Measurements from ENCODE around the gene HOXC9.

HOXC9 gene

DNA sequence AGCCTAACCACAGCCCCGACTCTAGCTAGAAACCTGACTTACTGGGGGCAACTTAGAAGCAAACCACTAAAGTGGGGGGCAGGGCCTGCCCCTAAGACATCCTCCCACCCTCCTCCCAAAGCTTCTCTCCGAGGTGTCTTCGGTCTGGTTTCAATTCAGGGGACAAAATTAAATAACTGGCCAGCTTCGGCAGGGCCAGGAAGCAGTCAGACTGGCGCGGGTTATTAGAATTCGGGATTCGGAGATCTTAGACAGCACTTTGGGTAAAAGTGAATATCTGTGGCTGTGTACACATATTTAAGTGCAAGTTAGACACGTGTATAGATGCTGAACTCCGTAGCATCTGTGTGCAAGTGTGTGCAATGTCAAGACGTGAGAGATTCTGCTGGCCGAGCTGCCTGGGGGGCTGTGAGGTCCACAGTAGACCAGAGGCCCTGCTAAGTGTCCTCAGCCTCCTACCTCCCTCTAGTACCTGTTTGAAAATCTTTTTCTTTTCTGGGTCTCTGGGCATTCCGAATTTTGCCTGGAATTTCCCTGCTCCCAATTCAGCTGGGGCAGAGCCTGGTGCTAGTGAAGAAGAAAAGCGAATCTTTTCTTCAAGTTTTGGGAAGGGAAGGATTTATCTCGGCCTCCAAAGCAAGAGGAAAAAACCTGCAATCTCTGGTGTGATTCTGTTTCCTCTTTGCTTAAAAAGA, 19.0 kb upstream of the HOXC9 start:
- no peak for TF ChIP-seq CTCF (conservative IDR thresholded peaks at IDR 0.05; ENCODE audit: control insufficient read depth, insufficient read depth, low read depth, low read length)
- no peak for DNase-seq (ENCODE audit: low read depth)
- no peak overlapping the region for H3K4me3 ChIP-seq (ENCODE audit: control insufficient read depth, low read depth, low read length)

DNA sequence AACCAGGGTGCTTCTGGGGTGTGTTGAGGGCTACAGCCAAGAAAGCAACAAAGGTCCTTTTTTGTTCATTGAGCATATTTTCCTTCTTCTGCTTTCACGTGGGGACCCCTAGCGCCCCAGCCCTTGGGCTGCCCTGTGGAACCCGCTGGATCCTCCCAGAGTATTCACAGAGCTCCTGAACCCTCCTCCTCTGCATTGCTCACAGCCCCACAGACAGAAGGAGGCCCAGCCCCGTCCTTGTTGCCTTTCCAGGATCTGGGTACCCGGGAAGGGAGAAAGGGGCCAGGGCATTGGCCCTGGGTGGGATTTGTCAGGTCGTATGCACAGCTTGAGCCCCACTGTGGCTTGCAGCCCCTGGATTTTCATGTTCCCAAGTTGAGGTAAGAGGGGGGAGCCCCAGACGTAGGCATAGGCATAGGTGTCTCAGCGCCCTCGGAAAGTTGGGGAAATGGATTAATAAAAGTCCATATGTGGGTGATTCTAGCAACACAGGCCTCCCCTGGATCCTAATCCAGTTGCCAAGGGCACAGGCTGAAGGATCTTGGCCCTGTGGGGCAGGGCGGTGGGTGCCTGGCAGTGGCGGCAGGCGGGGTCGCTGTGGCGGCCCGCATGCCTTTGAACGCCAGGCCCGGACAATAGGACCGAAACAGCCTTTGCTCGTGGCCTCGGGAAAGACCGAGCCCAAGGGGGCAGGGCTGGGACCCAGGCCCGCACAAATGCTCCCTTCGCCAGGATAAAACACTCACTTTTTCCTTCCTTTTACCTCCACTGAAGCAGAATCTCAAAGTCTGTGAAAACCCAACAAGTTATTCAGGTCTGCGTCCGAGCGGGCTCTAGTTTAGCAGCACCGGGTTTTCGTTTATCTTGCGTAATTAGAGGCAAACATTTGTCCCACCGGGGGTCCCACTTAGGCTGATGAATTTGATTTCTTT, 18.1 kb upstream of the HOXC9 start:
- no peak overlapping the region for H3K4me3 ChIP-seq (ENCODE audit: control insufficient read depth, low read depth, low read length)
- TF ChIP-seq CTCF (conservative IDR thresholded peaks at IDR 0.05; ENCODE audit: control insufficient read depth, insufficient read depth, low read depth, low read length) = no peak
- no peak for DNase-seq (ENCODE audit: low read depth)

DNA sequence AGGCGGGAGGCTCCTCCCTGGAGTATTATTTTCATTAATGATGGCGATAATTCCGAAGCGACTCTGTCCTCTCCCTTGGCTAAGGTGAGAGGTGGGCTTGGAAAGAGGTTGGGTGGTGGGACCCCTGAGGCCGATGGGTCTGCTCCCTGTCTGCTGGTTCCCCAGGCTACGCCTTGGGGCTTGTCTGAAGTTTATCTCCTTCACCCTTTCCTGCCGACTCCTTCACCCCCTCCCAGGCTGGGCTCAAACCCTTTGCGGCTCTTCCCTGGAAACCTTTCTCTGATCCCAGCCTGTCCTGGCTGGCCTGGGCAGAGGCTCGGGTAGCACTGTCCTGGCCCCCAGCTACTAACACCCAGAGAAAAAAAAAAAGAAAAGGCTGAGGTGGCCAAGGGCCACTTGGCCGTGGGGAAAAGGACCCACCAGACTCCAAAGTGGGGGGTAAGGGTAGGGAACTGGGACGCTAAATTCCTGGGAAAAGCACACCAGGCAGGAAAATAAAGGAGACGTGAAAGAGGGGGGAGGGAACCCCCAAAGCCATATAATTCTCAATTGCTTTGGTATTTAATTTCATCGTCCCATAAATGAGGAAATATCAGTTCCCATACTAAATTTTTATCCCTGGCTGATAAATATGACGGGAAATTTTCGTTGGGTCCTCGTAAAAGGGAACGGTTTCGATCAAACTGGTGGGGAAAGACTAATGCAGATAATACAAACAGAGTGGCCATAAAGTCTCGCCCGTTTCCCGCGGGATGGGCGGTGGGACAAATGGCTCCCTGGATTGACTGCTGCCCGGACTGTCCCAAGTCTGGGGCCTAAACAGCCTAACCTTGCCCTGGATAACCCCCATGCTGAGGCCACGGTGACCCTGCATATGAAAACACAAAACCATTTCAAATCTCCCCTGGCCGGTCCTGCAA, 17.1 kb upstream of the HOXC9 start:
- TF ChIP-seq CTCF (conservative IDR thresholded peaks at IDR 0.05; ENCODE audit: control insufficient read depth, insufficient read depth, low read depth, low read length) = no peak
- no peak overlapping the region for H3K4me3 ChIP-seq (ENCODE audit: control insufficient read depth, low read depth, low read length)

DNA sequence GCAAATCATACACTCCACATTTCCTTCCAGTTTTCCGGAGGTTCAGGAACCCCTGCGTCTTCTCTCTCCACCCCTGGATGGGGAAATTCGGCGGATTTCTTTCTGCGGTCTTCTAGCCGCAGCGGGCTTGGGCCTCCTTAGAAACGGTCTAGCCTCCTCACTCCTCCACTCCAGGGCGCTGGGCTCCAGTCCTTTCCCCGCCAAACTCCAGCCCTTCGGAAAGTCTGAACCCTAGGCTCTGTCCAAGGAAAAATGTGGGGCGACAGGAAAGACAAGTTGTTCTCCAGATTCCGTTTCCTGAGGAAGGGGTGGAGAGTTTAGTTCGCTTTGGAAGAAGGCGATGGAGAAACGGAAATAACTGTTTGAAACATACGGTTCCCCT, 16.4 kb upstream of the HOXC9 start:
- DNase-seq (ENCODE audit: low read depth) = no peak
- no peak overlapping the region for H3K4me3 ChIP-seq (ENCODE audit: control insufficient read depth, low read depth, low read length)
- TF ChIP-seq CTCF (conservative IDR thresholded peaks at IDR 0.05; ENCODE audit: control insufficient read depth, insufficient read depth, low read depth, low read length) = no peak

More for the DNA sequence above, 17.1 kb upstream of the HOXC9 start:
- no peak for DNase-seq (ENCODE audit: low read depth)

- no peak for TF ChIP-seq CTCF (conservative IDR thresholded peaks at IDR 0.05; ENCODE audit: control insufficient read depth, insufficient read depth, low read depth, low read length)
- H3K4me3 ChIP-seq (ENCODE audit: control insufficient read depth, low read depth, low read length) = no peak overlapping the region
- DNase-seq (ENCODE audit: low read depth) = no peak
Observed at GRCh38 chr12:53983950-53984572, 15.9 kb upstream of the HOXC9 start.

Measured in fibroblast of mammary gland (primary cell).